UCSD-AML1 (cell line): ENCODE results near the gene CLCN6.
A peak's percentile ranks its signal among the peaks of the same experiment; 100 is the strongest.

ENCODE experiments used
- DNase-seq: peaks from one replicate; lab custom pipeline; 2025; ENCODE audit not compliant: unreplicated experiment; lab: John Stamatoyannopoulos, UW

Gene CLCN6

GRCh38 chr1:11823366-11824137 lies 17.6 kb downstream of the CLCN6 start:
- no peak for DNase-seq

GRCh38 chr1:11825131-11825530 lies 19.1 kb downstream of the CLCN6 start:
- DNase-seq: no peak

- DNase-seq: no peak
Observed at GRCh38 chr1:11826946-11827345, 21.0 kb downstream of the CLCN6 start.

- no peak for DNase-seq
Observed at GRCh38 chr1:11828511-11828910, 22.5 kb downstream of the CLCN6 start.

GRCh38 chr1:11831945-11832725 lies 26.1 kb downstream of the CLCN6 start:
- no peak for DNase-seq

GRCh38 chr1:11833497-11833896 lies 27.5 kb downstream of the CLCN6 start:
- DNase-seq: no peak

GRCh38 chr1:11833900-11834299 lies 27.9 kb downstream of the CLCN6 start:
- DNase-seq: no peak

- DNase-seq: no peak
Observed at GRCh38 chr1:11835441-11836225, 29.6 kb downstream of the CLCN6 start.

- no peak for DNase-seq
Observed at GRCh38 chr1:11836955-11837766, 31.2 kb downstream of the CLCN6 start.

- DNase-seq: no peak
Observed at GRCh38 chr1:11837767-11838348, 31.9 kb downstream of the CLCN6 start.

GRCh38 chr1:11838349-11839272 lies 32.6 kb downstream of the CLCN6 start:
- DNase-seq: peak; percentile 56

- DNase-seq: no peak
Observed at GRCh38 chr1:11839727-11840705, 34.0 kb downstream of the CLCN6 start.

- DNase-seq: no peak
Observed at GRCh38 chr1:11841245-11842153, 35.5 kb downstream of the CLCN6 start.

- peak; percentile 78 for DNase-seq
Observed at GRCh38 chr1:11842154-11843041, 36.4 kb downstream of the CLCN6 start.

GRCh38 chr1:11845641-11846335 lies 39.8 kb downstream of the CLCN6 start:
- DNase-seq: no peak
